GM12878 (cell line): Measurements from ENCODE around the gene WNK2. TPM values are rescaled to one million over a fixed set of nuclear protein-coding genes. Genes with fewer than 3 reads are reported as not detected.

Source experiments
- ATAC-seq: fragments of 200-7000 bp; cut with Tn5 transposase; 3 replicates; pipeline ENCODE4 v1.9.1; 2020; ENCODE audit warnings: mild to moderate bottlenecking, moderate library complexity
- BruUV-seq: library from RNA; stranded (reverse); fragments of 400-500 nt; replicated peaks from 2 replicates; lab custom pipeline; 2021; lab: Mats Ljungman, UMichigan
- CTCF ChIA-PET: fragments of 300-600 bp; sonication (Branson Sonifier 250); formaldehyde crosslinking; extraction: SDS; loops from one replicate; lab custom pipeline; 2021; ENCODE audit warnings: inconsistent platforms; lab: Yijun Ruan, JAX
- POLR2A ChIA-PET: fragments of 350-600 bp; formaldehyde crosslinking; extraction: SDS; loops from one replicate; lab custom pipeline; 2021; ENCODE audit warnings: inconsistent platforms; lab: Charles Lee
- RAD21 ChIA-PET: fragments of 300-600 bp; sonication (Branson Sonifier 250); formaldehyde crosslinking; loops from one replicate; lab custom pipeline; 2023; ENCODE audit warnings: antibody characterized with exemption; ENCODE audit not compliant: unreplicated experiment; lab: Charles Lee
- SMC1A ChIA-PET: fragments of 300-600 bp; sonication (Branson Sonifier 250); formaldehyde crosslinking; loops from one replicate; lab custom pipeline; 2023; ENCODE audit not compliant: unreplicated experiment, uncharacterized antibody; lab: Charles Lee
- DNase-seq: peaks from one replicate; pipeline ENCODE4 v3.0.0-alpha.2; 2011; ENCODE audit warnings: low read depth, low spot score
- FAIRE-seq: peaks from 3 replicates; lab custom pipeline; 2011; peaks lifted over from hg19 to GRCh38; lab: Jason Lieb, UNC
- H2AFZ ChIP-seq: 2 replicates; pipeline ENCODE4 v1.6.0; 2011; ENCODE audit warnings: low read depth, low read length, control low read depth; ENCODE audit not compliant: control insufficient read depth
- H3K27ac ChIP-seq: 2 replicates; pipeline ENCODE4 v1.5.1; 2011; ENCODE audit warnings: control low read depth; ENCODE audit not compliant: control insufficient read depth, insufficient read depth
- H3K27me3 ChIP-seq, 2 experiments: replicated peaks in 1 of 2; 2 replicates each; pipeline versions ENCODE4 v1.6.0 to v1.6.1; 2011; ENCODE audit warnings: low read length in 1 of 2; ENCODE audit not compliant: control insufficient read depth in 2 of 2, insufficient read depth in 2 of 2
- H3K36me3 ChIP-seq, 2 experiments: 2 replicates each; pipeline ENCODE4 v1.5.1; 2011; ENCODE audit warnings: low read length in 1 of 2; ENCODE audit not compliant: control insufficient read depth in 2 of 2, insufficient read depth in 2 of 2
- H3K4me1 ChIP-seq: 2 replicates; pipeline ENCODE4 v1.6.1; 2011; ENCODE audit warnings: mild to moderate bottlenecking, low read length, moderate library complexity, mixed read lengths; ENCODE audit not compliant: control insufficient read depth, insufficient read depth
- H3K4me2 ChIP-seq: 2 replicates; pipeline ENCODE4 v1.6.0; 2011; ENCODE audit warnings: control low read depth; ENCODE audit not compliant: control insufficient read depth, insufficient read depth
- H3K4me3 ChIP-seq: fragments of 200-600 bp; sonication (generic); 2 replicates; pipeline ENCODE4 v1.5.1; 2016
- H3K79me2 ChIP-seq: 2 replicates; pipeline ENCODE4 v1.6.0; 2011; ENCODE audit warnings: low read length; ENCODE audit not compliant: control insufficient read depth, insufficient read depth
- H3K9ac ChIP-seq: 2 replicates; pipeline ENCODE4 v1.8.0; 2011; ENCODE audit warnings: low read length, control low read depth, mixed read lengths; ENCODE audit not compliant: control insufficient read depth, insufficient read depth
- H3K9me3 ChIP-seq: replicated peaks from 3 replicates; pipeline ENCODE4 v1.5.1; 2011; ENCODE audit warnings: mild to moderate bottlenecking, low read length; ENCODE audit not compliant: control insufficient read depth, insufficient read depth
- H4K20me1 ChIP-seq: 2 replicates; pipeline ENCODE4 v1.6.0; 2011; ENCODE audit not compliant: control insufficient read depth, insufficient read depth
- ATF3 ChIP-seq: IDR thresholded peaks from 2 replicates; pipeline ENCODE4 v1.6.1; 2011; ENCODE audit warnings: low read depth, mild to moderate bottlenecking, low read length, moderate library complexity, borderline replicate concordance; ENCODE audit errors: extremely low read depth
- BCL3 ChIP-seq: IDR thresholded peaks from 2 replicates; pipeline ENCODE4 v1.6.1; 2011; ENCODE audit warnings: borderline replicate concordance, low read depth, mild to moderate bottlenecking, moderate library complexity, low read length; ENCODE audit not compliant: insufficient read depth, poor library complexity, severe bottlenecking
- ESRRA ChIP-seq: IDR thresholded peaks from 2 replicates; pipeline ENCODE4 v1.6.1; 2012; ENCODE audit warnings: mild to moderate bottlenecking, low read length, improper control_type of control experiment
- GATAD2B ChIP-seq: fragments of 450-650 bp; conservative IDR thresholded peaks from 2 replicates; pipeline ENCODE4 v1.6.1; 2017; ENCODE audit warnings: low read depth, mild to moderate bottlenecking, moderate library complexity
- HSF1 ChIP-seq: fragments of 150-350 bp; IDR thresholded peaks from 2 replicates; pipeline ENCODE4 v1.6.1; 2014; ENCODE audit warnings: mild to moderate bottlenecking, low read depth, low read length
- IKZF2 ChIP-seq, 2 experiments: fragments of 450-650 bp; IDR thresholded peaks; 2 replicates each; pipeline ENCODE4 v1.6.1; 2017; ENCODE audit warnings: mild to moderate bottlenecking in 2 of 2, moderate library complexity in 2 of 2
- KAT2A ChIP-seq: conservative IDR thresholded peaks from 2 replicates; pipeline ENCODE4 v1.6.1; 2011; ENCODE audit warnings: low read depth, low read length; ENCODE audit not compliant: control insufficient read depth
- MEF2B ChIP-seq: fragments of 450-650 bp; IDR thresholded peaks from 2 replicates; pipeline ENCODE4 v1.6.1; 2018; ENCODE audit warnings: mild to moderate bottlenecking, moderate library complexity; ENCODE audit not compliant: partially characterized antibody, poor library complexity, severe bottlenecking
- MTA3 ChIP-seq: IDR thresholded peaks from 2 replicates; pipeline ENCODE4 v1.6.1; 2012; ENCODE audit warnings: low read length, inconsistent platforms, borderline replicate concordance
- MYB ChIP-seq: fragments of 150-350 bp; IDR thresholded peaks from 2 replicates; pipeline ENCODE4 v1.6.1; 2014; ENCODE audit warnings: mild to moderate bottlenecking, low read depth, low read length, borderline replicate concordance
- NFYA ChIP-seq: IDR thresholded peaks from 2 replicates; pipeline ENCODE4 v1.6.1; 2011; ENCODE audit warnings: low read depth, mild to moderate bottlenecking, low read length, improper control_type of control experiment, borderline replicate concordance
- NRF1 ChIP-seq: conservative IDR thresholded peaks from 2 replicates; pipeline ENCODE4 v1.6.1; 2011; ENCODE audit warnings: mild to moderate bottlenecking, low read depth, low read length, improper control_type of control experiment
- PML ChIP-seq: IDR thresholded peaks from 2 replicates; pipeline ENCODE4 v1.6.1; 2012; ENCODE audit warnings: low read length, inconsistent platforms
- SUPT20H ChIP-seq: IDR thresholded peaks from 2 replicates; pipeline ENCODE4 v1.6.1; 2011; ENCODE audit warnings: low read depth, mild to moderate bottlenecking, low read length, moderate library complexity, borderline replicate concordance; ENCODE audit not compliant: control insufficient read depth
- SUZ12 ChIP-seq: fragments of 200-600 bp; sonication (generic); IDR thresholded peaks from one replicate; pipeline ENCODE4 v1.6.1; 2018; ENCODE audit warnings: antibody characterized with exemption, mild to moderate bottlenecking; ENCODE audit not compliant: unreplicated experiment
- ZBTB4 ChIP-seq: fragments of 450-650 bp; formaldehyde crosslinking; IDR thresholded peaks from 2 replicates; pipeline ENCODE4 v1.4.0; 2022; ENCODE audit warnings: mild to moderate bottlenecking, moderate library complexity
- WGBS: methylation state at CpG from one replicate; pipeline ENCODE4 v1.1.6; 2016; ENCODE audit warnings: low lambda C conversion rate; ENCODE audit not compliant: insufficient replicate concordance, insufficient coverage; ENCODE audit errors: missing lambda C conversion rate; 5-methylcytosine and 5-hydroxymethylcytosine counted together
- in situ Hi-C: fragments of 300-500 bp; cut with MboI; formaldehyde crosslinking; loops from 9 replicates; pipeline ENCODE4 v1.14.3; 2018; ENCODE audit warnings: mixed read lengths
- intact Hi-C: fragments of 100-400 bp; cut with micrococcal nuclease; formaldehyde crosslinking; loops from one replicate; pipeline ENCODE4 v1.14.2; 2022; ENCODE audit not compliant: unreplicated experiment
- polyA plus RNA-seq, 11 experiments: library from polyadenylated mRNA; depleted of rRNA in 4 of 11; unstranded in 6 of 11; stranded (reverse) in 5 of 11; fragments of >200 nt; fragmentation: Nextera tagmentation in 4 of 11; fragmentation: Illumina TruSeq in 1 of 11; extraction: Ambion mirVana in 4 of 11; extraction: Trizol in 1 of 11; gene quantifications; 1 replicate in 1 of 11; 2 replicates in 10 of 11; pipeline versions ENCODE4 v1.2.1 to v1.2.3, GENCODE V29; 2011 to 2016; ENCODE audit warnings: inconsistent platforms in 2 of 11, missing spikeins in 2 of 11, low read depth in 1 of 11
- total RNA-seq, 4 experiments: library from RNA; depleted of rRNA in 3 of 4; stranded (reverse); fragments of >200 nt in 3 of 4; fragmentation: Illumina TruSeq in 1 of 4; extraction: Trizol in 1 of 4; gene quantifications; 2 replicates each; pipeline versions ENCODE4 v1.2.1 to v1.2.3, GENCODE V29; 2013 to 2021

WNK2 gene
- total and polyA plus RNA-seq, 10 of the 15 experiments (the other 5 are each of a cell fraction or from before 2014, with no cell fraction given), result 0.15 TPM; not detected in 9

- ChIA-PET POLR2A (no interaction called here), SMC1A (no interaction called here), RAD21 (no interaction called here), CTCF (no interaction called here)
- Histone ChIP-seq H3K4me2 (no peak overlapping the region), H3K9me3 (no peaks in the 10 kb centered on the region), H3K27ac (no peak overlapping the region), H3K36me3 (no peaks in the 10 kb centered on the region), H2AFZ (no peak overlapping the region), H3K9ac (no peak overlapping the region), H3K27me3 (peaks cover 0 to 4% of the 10 kb centered on the region in 2 experiments; a peak in 3 of 4 replicates), H3K4me1 (no peaks in the 10 kb centered on the region), H4K20me1 (no peaks in the 10 kb centered on the region), H3K79me2 (no peaks in the 10 kb centered on the region), H3K4me3 (no peak overlapping the region)
- DNase-seq, result no peak
- no peak for TF ChIP-seq SUZ12
- no peak for TF ChIP-seq SUPT20H
- no peak for TF ChIP-seq NRF1
- no peak for TF ChIP-seq ESRRA
- TF ChIP-seq GATAD2B, result no peak
- TF ChIP-seq NFYA, result no peak
- TF ChIP-seq ZBTB4, result no peak
- no peak for TF ChIP-seq MTA3
- TF ChIP-seq ATF3, result no peak
- no peak for TF ChIP-seq BCL3
- TF ChIP-seq PML, result no peak
- TF ChIP-seq KAT2A, result no peak
- no peak for TF ChIP-seq HSF1
- no peak for TF ChIP-seq MEF2B
- TF ChIP-seq MYB, result no peak
- no peak for TF ChIP-seq IKZF2 (IDR thresholded peaks at IDR 0.05)
- in situ Hi-C loops (no loop called here), intact Hi-C loops (no loop called here)
- no peak for ATAC-seq
- BruUV-seq, result no TSS peak
- 23% methylated on average over 10 of the region's 10 CpGs for WGBS
- no peak for FAIRE-seq
Observed at GRCh38 chr9:93231716-93232115, 47.8 kb downstream of the WNK2 start.
